Dedifferentiated amniotic fluid mesenchymal stem cell (primary cell): ENCODE measurements around the gene GPR89A.
"Not testable (repeated sequence)": the region's sequence is repeated elsewhere in the genome, so short reads cannot be mapped to it uniquely, and the experiment has no call there.

Source experiments
- DNase-seq: peaks from one replicate; pipeline ENCODE4 v3.0.0-alpha.2; 2016; ENCODE audit errors: extremely low spot score

GPR89A gene

DNA sequence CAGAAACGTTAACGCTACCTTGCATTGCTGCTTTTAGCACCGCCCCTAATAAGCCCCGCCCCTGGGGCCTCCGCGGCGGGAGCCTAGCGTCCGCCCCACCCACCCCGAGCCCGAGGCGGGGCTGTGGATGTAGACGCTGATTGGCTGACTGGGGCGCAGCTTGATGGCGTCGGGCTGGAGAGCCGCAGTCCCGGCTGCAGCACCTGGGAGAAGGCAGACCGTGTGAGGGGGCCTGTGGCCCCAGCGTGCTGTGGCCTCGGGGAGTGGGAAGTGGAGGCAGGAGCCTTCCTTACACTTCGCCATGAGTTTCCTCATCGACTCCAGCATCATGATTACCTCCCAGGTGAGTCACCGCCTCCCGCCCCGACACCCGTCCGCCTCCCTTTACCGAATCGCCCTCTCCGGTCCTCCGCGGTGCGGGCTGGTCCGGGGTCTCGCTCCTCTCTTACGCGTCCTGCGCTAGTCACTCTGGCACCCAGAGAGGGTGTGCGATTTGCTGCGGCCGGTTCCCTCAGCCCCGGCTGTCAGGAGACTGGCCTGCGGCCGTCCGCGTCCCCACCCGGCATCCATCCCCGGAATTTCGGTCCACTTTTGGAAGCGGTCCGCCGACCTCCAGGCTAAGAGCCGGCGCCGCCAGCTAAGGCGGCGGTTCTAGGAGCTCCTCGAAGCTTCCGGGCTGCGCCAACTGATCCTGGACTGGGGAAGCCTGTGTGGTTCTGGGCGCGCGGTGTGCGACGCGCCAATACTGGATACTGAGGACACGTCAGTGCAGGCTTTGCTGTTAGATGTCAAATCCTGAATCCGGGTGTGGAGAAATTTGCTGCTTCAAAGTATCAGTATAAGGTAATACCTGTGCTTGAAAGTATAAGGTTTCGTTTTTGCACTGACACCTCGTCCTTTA is at the start of gene GPR89A:
Gene GPR89A, plus strand, starts transcription at position 156 of the 901 bp plus-strand sequence. Its CDS starts 146 bp downstream, at position 302.
- DNase-seq, result peak; percentile 86

- DNase-seq, result not testable (repeated sequence)
Observed at GRCh38 chr1:145586820-145587219, 21.0 kb upstream of the GPR89A start.

- not testable (repeated sequence) for DNase-seq
Observed at GRCh38 chr1:145590806-145591205, 17.0 kb upstream of the GPR89A start.

- not testable (repeated sequence) for DNase-seq
Observed at GRCh38 chr1:145592347-145592746, 15.4 kb upstream of the GPR89A start.

GRCh38 chr1:145595421-145595820 is 12.4 kb upstream of the GPR89A start:
- DNase-seq, result not testable (repeated sequence)

- not testable (repeated sequence) for DNase-seq
Observed at GRCh38 chr1:145596236-145596635, 11.6 kb upstream of the GPR89A start.

- DNase-seq, result not testable (repeated sequence)
Observed at GRCh38 chr1:145599426-145599825, 8.4 kb upstream of the GPR89A start.

DNA sequence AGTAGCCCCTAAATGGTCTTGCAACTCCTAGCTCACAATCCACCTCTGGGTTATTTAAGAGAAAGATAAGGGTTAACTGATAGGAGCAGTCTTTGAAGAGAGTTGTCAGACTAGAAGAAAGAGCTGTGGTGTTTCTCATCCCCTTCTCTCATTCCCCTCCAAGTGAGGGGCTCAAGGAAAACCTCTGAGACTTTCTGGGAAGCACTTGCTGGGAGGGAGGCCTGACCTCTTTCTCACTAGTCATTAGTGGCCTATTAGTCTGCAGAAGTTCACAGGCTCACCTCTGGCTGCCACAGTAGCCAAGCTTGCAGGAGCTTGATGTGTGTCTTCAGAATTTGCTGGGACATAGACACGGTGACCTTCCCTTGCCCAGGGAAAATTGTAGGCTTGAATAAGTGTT is 6.2 kb upstream of the GPR89A start:
- no peak for DNase-seq

- not testable (repeated sequence) for DNase-seq
Observed at GRCh38 chr1:145606840-145607239, 948 bp upstream of the GPR89A start.

DNA sequence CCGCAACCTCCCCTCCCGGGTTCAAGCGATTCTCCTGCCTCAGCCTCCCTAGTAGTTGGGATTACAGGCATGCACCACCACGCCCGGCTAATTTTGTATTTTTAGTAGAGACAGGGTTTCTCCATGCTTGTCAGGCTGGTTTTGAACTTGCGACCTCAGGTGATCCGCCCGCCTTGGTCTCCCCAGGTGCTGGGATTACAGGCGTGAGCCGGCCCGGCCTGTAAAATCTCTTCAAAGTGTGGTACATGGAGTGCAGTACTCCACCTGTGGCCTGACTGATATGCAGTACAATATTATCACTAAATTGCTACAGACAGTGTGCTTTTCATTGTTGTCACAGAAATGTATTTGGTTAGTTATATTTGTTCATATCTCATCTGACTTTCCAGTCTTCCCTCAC is 499 bp upstream of the GPR89A start:
- not testable (repeated sequence) for DNase-seq

DNA sequence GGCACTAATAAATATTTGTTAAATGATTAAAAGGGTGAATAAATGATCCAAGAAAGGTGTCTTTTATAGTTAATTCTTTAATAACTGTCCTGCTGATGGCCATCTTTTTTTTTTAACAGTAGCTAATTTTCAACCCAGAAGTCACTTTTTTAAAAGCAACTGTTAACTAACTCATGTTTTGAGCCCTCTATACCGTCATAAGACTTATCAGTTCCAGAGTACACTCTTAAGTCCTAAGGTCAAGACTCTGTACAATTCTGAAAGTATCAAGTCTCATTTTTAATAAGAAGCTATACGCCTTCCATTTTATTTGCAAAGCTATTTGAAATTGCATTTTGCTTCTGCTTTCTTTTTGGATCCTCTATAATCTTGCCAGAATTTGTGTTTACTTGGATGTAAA is 3.0 kb downstream of the GPR89A start:
- DNase-seq, result not testable (repeated sequence)

GRCh38 chr1:145620073-145620472 is 12.3 kb downstream of the GPR89A start:
- not testable (repeated sequence) for DNase-seq

GRCh38 chr1:145622177-145622576 is 14.4 kb downstream of the GPR89A start:
- DNase-seq, result not testable (repeated sequence)

- DNase-seq, result not testable (repeated sequence)
Observed at GRCh38 chr1:145636237-145636636, 28.4 kb downstream of the GPR89A start.

DNA sequence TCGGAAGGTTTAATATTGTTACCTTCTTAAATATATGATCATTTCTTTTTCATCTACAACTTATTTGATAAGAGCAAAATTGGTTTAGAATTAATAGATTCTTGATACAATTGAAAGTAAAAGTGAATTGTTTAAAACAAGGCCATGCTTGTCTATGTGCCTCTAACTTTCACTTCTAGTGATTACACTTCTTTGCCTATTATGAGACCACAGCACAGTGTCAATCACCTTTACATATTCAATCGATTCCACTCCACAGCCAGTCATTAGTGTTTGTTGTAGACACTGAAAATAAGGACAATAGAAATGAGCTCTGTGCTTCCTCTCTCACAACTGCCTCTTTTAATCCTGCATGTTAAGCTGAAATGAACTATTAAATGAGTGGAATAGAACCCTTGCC is 34.1 kb downstream of the GPR89A start:
- DNase-seq, result not testable (repeated sequence)

GRCh38 chr1:145643990-145644389 is 36.2 kb downstream of the GPR89A start:
- DNase-seq, result not testable (repeated sequence)

- not testable (repeated sequence) for DNase-seq
Observed at GRCh38 chr1:145656245-145656943, 48.6 kb downstream of the GPR89A start.

DNA sequence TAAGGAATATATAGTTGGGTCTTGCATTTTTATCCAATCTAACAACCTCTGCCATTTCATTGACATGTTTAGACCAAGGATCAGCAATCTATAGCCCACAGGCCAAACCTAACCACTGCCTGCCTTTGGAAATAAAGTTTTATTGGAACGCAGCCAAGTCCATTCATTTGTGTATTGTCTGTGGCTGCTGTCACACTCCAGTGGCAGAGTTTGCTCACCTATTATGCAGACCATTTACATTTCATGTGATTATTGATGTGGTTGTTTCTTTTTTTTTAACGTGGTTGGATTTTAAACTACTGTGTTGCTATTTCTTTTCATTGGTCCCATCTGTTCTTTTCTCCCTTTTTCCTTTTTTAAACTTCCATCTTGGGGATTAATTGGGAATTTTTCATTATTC is 54.7 kb downstream of the GPR89A start:
- DNase-seq, result not testable (repeated sequence)

- DNase-seq, result not testable (repeated sequence)
Observed at GRCh38 chr1:145665015-145665414, 57.2 kb downstream of the GPR89A start.

- not testable (repeated sequence) for DNase-seq
Observed at GRCh38 chr1:145670995-145671745, 63.4 kb downstream of the GPR89A start.

DNA sequence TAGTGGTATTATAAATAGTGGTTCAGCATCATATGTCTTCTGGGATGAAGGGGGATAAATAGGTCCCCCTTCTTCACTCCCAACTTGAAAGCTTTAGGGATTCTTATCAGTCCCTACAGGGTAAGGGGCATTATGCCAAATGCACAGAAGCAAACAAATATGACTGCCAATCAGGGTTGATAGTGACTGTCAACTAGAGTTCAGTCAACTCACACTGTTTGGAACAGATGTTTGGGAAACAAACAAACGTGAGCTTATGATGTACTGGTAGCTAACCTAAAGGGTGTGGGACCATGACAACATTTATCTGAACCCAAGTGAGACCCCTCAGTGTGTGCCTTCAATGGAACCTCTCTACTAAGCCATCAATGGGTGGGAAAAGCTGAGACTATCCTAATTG is 65.4 kb downstream of the GPR89A start:
- not testable (repeated sequence) for DNase-seq

DNA sequence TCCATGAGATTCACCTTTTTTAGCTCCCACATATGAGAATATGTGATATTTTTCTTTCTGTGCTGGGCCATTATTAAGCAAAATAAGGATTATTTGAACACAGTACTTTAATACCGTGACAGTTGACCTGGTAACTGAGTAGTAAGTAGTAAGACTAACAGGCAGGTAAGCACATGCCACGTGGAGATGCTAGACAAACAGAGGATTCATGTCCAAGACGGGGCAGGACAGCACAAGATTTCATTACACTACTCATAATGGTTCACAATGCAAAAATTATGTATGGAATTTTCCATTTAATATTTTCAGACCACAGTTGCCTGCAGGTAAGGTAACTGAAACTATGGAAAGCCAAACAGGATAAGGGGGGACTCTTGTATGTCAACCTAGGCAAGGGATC is 77.1 kb downstream of the GPR89A start:
- DNase-seq, result not testable (repeated sequence)
